Fibroblast of lung (primary cell): ENCODE results near the gene CD226. TPM values are rescaled to one million over a fixed set of nuclear protein-coding genes. Genes with fewer than 3 reads are reported as not detected.
"Not testable (repeated sequence)": the region's sequence is repeated elsewhere in the genome, so short reads cannot be mapped to it uniquely, and the experiment has no call there.

Source experiments
- DNase-seq, 2 donors: peaks; one replicate each; pipeline versions ENCODE4 v3.0.0 to v3.0.0-alpha.2; 2010; ENCODE audit warnings: low read depth in 2 of 2
- H2AFZ ChIP-seq: 2 replicates; pipeline ENCODE4 v1.5.1; 2012; ENCODE audit warnings: low read length, control low read depth, inconsistent platforms
- H3K27ac ChIP-seq: 2 replicates; pipeline ENCODE4 v1.5.1; 2011; ENCODE audit warnings: low read length, control low read depth; ENCODE audit not compliant: insufficient read depth
- H3K27me3 ChIP-seq: 2 replicates; pipeline ENCODE4 v1.5.1; 2011; ENCODE audit warnings: mild to moderate bottlenecking, low read length; ENCODE audit not compliant: control insufficient read depth, insufficient read depth
- H3K36me3 ChIP-seq: 2 replicates; pipeline ENCODE4 v1.5.1; 2011; ENCODE audit warnings: low read length; ENCODE audit not compliant: control insufficient read depth, insufficient read depth
- H3K4me1 ChIP-seq: 2 replicates; pipeline ENCODE4 v1.5.1; 2011; ENCODE audit warnings: low read length; ENCODE audit not compliant: control insufficient read depth, insufficient read depth; ENCODE audit errors: extremely low read depth
- H3K4me2 ChIP-seq: 2 replicates; pipeline ENCODE4 v1.5.1; 2011; ENCODE audit warnings: low read length, control low read depth; ENCODE audit not compliant: insufficient read depth; ENCODE audit errors: extremely low read depth
- H3K4me3 ChIP-seq, 4 experiments: fragments of 200-600 bp in 1 of 4; sonication (generic) in 1 of 4; replicated peaks in 1 of 4; 2 replicates each; pipeline ENCODE4 v1.5.1; 2011 to 2016; ENCODE audit warnings: low read length in 4 of 4, low read depth in 3 of 4, mild to moderate bottlenecking in 3 of 4, control low read depth in 2 of 4, inconsistent platforms in 1 of 4, mixed read lengths in 1 of 4; ENCODE audit not compliant: insufficient read depth in 1 of 4; ENCODE audit errors: control extremely low read depth in 1 of 4
- H3K79me2 ChIP-seq: 2 replicates; pipeline ENCODE4 v1.5.1; 2012; ENCODE audit warnings: mild to moderate bottlenecking, low read length, inconsistent platforms; ENCODE audit not compliant: control insufficient read depth, insufficient read depth
- H3K9ac ChIP-seq: 2 replicates; pipeline ENCODE4 v1.5.1; 2011; ENCODE audit warnings: mild to moderate bottlenecking, low read length, control low read depth; ENCODE audit not compliant: insufficient read depth
- H3K9me3 ChIP-seq: 2 replicates; pipeline ENCODE4 v1.5.1; 2012; ENCODE audit warnings: low read depth, low read length; ENCODE audit not compliant: control insufficient read depth, insufficient read depth
- H4K20me1 ChIP-seq: 2 replicates; pipeline ENCODE4 v1.5.1; 2011; ENCODE audit warnings: low read length; ENCODE audit not compliant: control insufficient read depth, insufficient read depth; ENCODE audit errors: extremely low read depth
- EZH2 ChIP-seq: IDR thresholded peaks from 2 replicates; pipeline ENCODE4 v1.5.1; 2012; ENCODE audit warnings: low read length, control low read depth, mild to moderate bottlenecking; ENCODE audit errors: missing control alignments
- polyA plus RNA-seq, 2 donors: library from polyadenylated mRNA; depleted of rRNA in 1 of 2; stranded (reverse) in 1 of 2; unstranded in 1 of 2; fragments of >200 nt; gene quantifications; 2 replicates each; pipeline ENCODE4 v1.2.1, GENCODE V29; 2011 to 2012; ENCODE audit warnings: missing spikeins in 1 of 2
- total RNA-seq: library from RNA; depleted of rRNA; stranded (reverse); fragments of >200 nt; gene quantifications from 2 replicates; pipeline ENCODE4 v1.2.1, GENCODE V29; 2014
- TF ChIP-seq, protein P1 (sequence below), 2 donors: IDR thresholded peaks in 1 of 2; conservative IDR thresholded peaks in 1 of 2; 1 replicate in 1 of 2; 2 replicates in 1 of 2; pipeline ENCODE4 v1.5.1; 2011 to 2012; ENCODE audit warnings: low read length in 2 of 2, control low read depth in 1 of 2, inconsistent platforms in 1 of 2, low read depth in 1 of 2, mild to moderate bottlenecking in 1 of 2

CD226 gene
- total and polyA plus RNA-seq, 2 donors (not counting 1 experiment from before 2014, with no cell fraction given): 0.33 to 0.42 TPM

DNA sequence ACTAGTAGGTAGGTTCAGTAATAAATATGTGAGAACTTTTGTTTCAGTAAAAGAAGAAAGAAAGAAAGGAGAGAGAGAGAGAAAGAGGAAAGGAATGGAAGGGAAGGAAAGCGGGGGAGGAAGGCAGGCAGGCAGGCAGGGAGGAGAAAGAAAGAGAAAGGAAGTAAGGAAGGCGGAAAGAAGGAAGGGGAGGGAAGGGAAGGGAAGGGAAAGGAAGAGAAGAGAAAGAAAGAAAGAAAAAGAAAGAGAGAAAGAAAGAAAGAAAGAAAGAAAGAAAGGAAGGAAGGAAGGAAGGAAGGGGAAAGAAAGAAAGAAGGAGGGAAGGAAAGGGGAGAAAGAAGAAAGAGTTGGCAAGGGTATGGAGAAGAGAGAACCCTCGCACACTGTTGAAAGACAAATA, 67.6 kb downstream of the CD226 start:
- Histone ChIP-seq H3K36me3 (no peaks in the 10 kb centered on the region), H3K4me3 (no peak overlapping the region), H3K27me3 (no peaks in the 10 kb centered on the region), H3K79me2 (no peaks in the 10 kb centered on the region), H3K4me2 (no peak overlapping the region), H4K20me1 (no peaks in the 10 kb centered on the region), H3K27ac (no peak overlapping the region), H3K4me1 (no peaks in the 10 kb centered on the region), H2AFZ (no peak overlapping the region), H3K9me3 (no peaks in the 10 kb centered on the region), H3K9ac (no peak overlapping the region)
- no peak for DNase-seq
- no peak for TF ChIP-seq EZH2
- TF ChIP-seq, protein P1, sequence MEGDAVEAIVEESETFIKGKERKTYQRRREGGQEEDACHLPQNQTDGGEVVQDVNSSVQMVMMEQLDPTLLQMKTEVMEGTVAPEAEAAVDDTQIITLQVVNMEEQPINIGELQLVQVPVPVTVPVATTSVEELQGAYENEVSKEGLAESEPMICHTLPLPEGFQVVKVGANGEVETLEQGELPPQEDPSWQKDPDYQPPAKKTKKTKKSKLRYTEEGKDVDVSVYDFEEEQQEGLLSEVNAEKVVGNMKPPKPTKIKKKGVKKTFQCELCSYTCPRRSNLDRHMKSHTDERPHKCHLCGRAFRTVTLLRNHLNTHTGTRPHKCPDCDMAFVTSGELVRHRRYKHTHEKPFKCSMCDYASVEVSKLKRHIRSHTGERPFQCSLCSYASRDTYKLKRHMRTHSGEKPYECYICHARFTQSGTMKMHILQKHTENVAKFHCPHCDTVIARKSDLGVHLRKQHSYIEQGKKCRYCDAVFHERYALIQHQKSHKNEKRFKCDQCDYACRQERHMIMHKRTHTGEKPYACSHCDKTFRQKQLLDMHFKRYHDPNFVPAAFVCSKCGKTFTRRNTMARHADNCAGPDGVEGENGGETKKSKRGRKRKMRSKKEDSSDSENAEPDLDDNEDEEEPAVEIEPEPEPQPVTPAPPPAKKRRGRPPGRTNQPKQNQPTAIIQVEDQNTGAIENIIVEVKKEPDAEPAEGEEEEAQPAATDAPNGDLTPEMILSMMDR (conservative IDR thresholded peaks at IDR 0.05 in 1 of 2, IDR thresholded peaks at IDR 0.05 in 1 of 2; ENCODE audit: low read depth in 1 of 2, low read length in 2 of 2): no peak

DNA sequence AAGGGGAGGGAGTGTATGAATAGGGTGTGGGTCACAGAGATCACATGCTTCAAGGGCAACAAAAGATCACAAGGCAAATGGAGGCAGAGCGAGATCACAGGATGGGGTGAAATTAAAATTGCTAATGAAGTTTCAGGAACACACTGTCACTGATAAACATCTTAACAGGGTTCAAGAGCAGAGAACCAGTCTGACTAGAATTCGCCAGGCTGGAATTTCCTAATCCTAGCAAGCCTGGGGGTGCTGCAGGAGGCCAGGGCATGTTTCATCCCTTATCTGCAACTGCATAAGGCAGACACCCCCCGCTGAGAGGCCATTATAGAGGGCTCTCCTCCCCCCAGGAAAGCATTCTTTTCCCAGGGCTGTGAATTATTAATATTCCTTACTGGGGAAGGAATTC, 68.6 kb downstream of the CD226 start:
- not testable (repeated sequence) for H3K9me3 ChIP-seq, H3K36me3 ChIP-seq, H3K4me1 ChIP-seq, H3K9ac ChIP-seq, H3K27ac ChIP-seq, H3K4me3 ChIP-seq, H3K4me2 ChIP-seq, H3K79me2 ChIP-seq, H3K27me3 ChIP-seq, H2AFZ ChIP-seq, H4K20me1 ChIP-seq, DNase-seq

DNA sequence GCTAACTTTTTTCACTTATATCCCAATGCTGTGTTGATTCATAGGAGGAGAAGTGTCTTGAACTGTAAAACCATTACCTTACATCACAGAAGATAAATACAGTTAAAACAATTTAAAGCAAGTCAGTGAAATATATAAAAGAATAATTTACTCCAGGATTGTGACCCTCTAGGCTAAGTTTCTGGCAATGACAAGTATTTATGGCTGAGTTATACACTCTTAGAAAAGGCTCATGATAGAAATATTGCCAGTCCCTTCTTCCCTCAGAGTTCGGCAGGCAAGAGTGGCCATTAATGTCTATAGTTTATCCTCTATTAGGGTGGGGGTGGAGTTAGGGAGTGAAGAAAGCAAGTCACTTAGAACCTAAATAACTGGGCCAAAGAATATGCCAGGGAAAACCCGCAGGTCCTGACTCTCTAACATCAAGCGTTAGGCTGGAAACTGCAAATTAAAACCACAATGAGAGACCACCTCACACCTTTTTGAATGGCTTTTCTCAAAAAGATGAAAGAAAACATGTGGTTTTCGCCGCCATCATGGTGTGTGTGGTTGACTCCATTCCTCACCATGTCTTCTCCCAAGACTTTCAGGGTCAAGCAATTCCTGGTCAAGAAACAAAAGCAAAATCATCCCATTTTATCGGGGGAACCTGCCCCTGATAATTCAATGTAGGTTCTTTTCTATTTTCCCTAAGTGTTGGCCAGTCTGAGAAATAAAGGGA, 69.3 kb downstream of the CD226 start:
- H3K9me3 ChIP-seq: no peaks in the 10 kb centered on the region
- no peak overlapping the region for H3K4me2 ChIP-seq
- no peaks in the 10 kb centered on the region for H3K27me3 ChIP-seq
- H4K20me1 ChIP-seq: no peaks in the 10 kb centered on the region
- no peak overlapping the region for H2AFZ ChIP-seq
- no peaks in the 10 kb centered on the region for H3K79me2 ChIP-seq
- H3K9ac ChIP-seq: no peak overlapping the region
- H3K36me3 ChIP-seq: no peaks in the 10 kb centered on the region
- TF ChIP-seq, protein P1 (conservative IDR thresholded peaks at IDR 0.05 in 1 of 2, IDR thresholded peaks at IDR 0.05 in 1 of 2; ENCODE audit: low read depth in 1 of 2, low read length in 2 of 2): no peak
- TF ChIP-seq EZH2: no peak
- no peaks in the 10 kb centered on the region for H3K4me1 ChIP-seq
- no peak overlapping the region for H3K4me3 ChIP-seq
- H3K27ac ChIP-seq: no peak overlapping the region
- no peak for DNase-seq
